HepG2 (cell line): ENCODE results near the gene ABCC12. TPM values are rescaled to one million over a fixed set of nuclear protein-coding genes. Genes with fewer than 3 reads are reported as not detected.
A peak's percentile ranks its signal among the peaks of the same experiment; 100 is the strongest.

Experiments
- AGO2 ChIP-seq: fragments of 200-400 bp; formaldehyde crosslinking; optimal IDR thresholded peaks from 2 replicates; pipeline ENCODE3; 2017; ENCODE audit warnings: mild to moderate bottlenecking, low read depth, low read length, moderate library complexity
- ARNTL ChIP-seq: sonication (generic); formaldehyde crosslinking; IDR thresholded peaks from 2 replicates; pipeline ENCODE4 v1.4.0; 2020; ENCODE audit warnings: mild to moderate bottlenecking, missing genetic modification reagents
- ATF1 ChIP-seq: IDR thresholded peaks from 2 replicates; pipeline ENCODE4 v1.6.1; 2016; ENCODE audit warnings: mild to moderate bottlenecking, control low read depth
- ATF3 ChIP-seq: sonication (generic); formaldehyde crosslinking; IDR thresholded peaks from 2 replicates; pipeline ENCODE4 v1.4.0; 2020; ENCODE audit warnings: missing genetic modification reagents
- CC2D1A ChIP-seq: sonication (generic); formaldehyde crosslinking; IDR thresholded peaks from 2 replicates; pipeline ENCODE4 v1.8.1; 2023; ENCODE audit warnings: mild to moderate bottlenecking, missing genetic modification reagents
- CCAR2 ChIP-seq: fragments of 200-400 bp; formaldehyde crosslinking; optimal IDR thresholded peaks from 2 replicates; pipeline ENCODE3; 2018; ENCODE audit warnings: low read depth, mild to moderate bottlenecking, low read length, moderate library complexity
- E2F1 ChIP-seq: sonication (generic); formaldehyde crosslinking; IDR thresholded peaks from 2 replicates; pipeline ENCODE4 v1.5.0; 2020; ENCODE audit warnings: missing genetic modification reagents
- EHMT2 ChIP-seq: fragments of 200-600 bp; sonication (generic); IDR thresholded peaks from 2 replicates; pipeline ENCODE4 v1.7.0; 2017; ENCODE audit warnings: antibody characterized with exemption, low read depth, low read length, borderline replicate concordance
- ETS1 ChIP-seq: sonication (generic); formaldehyde crosslinking; IDR thresholded peaks from 2 replicates; pipeline ENCODE4 v1.4.0; 2020; ENCODE audit warnings: missing genetic modification reagents
- HMG20B ChIP-seq: conservative IDR thresholded peaks from 2 replicates; pipeline ENCODE4 v1.6.1; 2016; ENCODE audit warnings: missing genetic modification reagents, missing compliant biosample characterization
- KDM1A ChIP-seq: IDR thresholded peaks from 2 replicates; pipeline ENCODE4 v1.6.1; 2016; ENCODE audit warnings: missing compliant biosample characterization
- KLF15 ChIP-seq: sonication (generic); formaldehyde crosslinking; IDR thresholded peaks from 2 replicates; pipeline ENCODE4 v1.8.1; 2023; ENCODE audit warnings: borderline replicate concordance, mild to moderate bottlenecking, inconsistent platforms, missing genetic modification reagents, mixed read lengths
- MYC ChIP-seq: sonication (generic); formaldehyde crosslinking; IDR thresholded peaks from 2 replicates; pipeline ENCODE4 v1.9.0; 2021; ENCODE audit warnings: missing genetic modification reagents, borderline replicate concordance
- POLR2AphosphoS2 ChIP-seq: IDR thresholded peaks from 2 replicates; pipeline ENCODE4 v1.6.1; 2011; ENCODE audit warnings: low read depth, low read length, improper control_type of control experiment
- RBM22 ChIP-seq: fragments of 200-400 bp; formaldehyde crosslinking; optimal IDR thresholded peaks from 2 replicates; pipeline ENCODE3; 2017; ENCODE audit warnings: mild to moderate bottlenecking, low read length, moderate library complexity
- SIN3A ChIP-seq: IDR thresholded peaks from 2 replicates; pipeline ENCODE4 v1.6.1; 2011; ENCODE audit warnings: low read depth, mild to moderate bottlenecking, control low read depth, low read length, borderline replicate concordance
- TCF12 ChIP-seq, 2 experiments: fragments of 450-650 bp in 1 of 2; sonication (generic) in 1 of 2; formaldehyde crosslinking in 1 of 2; IDR thresholded peaks; 2 replicates each; pipeline versions ENCODE4 v1.6.1 to v1.8.0; 2017 to 2022; ENCODE audit warnings: antibody characterized with exemption in 1 of 2, mild to moderate bottlenecking in 1 of 2, missing genetic modification reagents in 1 of 2, moderate library complexity in 1 of 2
- TEAD3 ChIP-seq: optimal IDR thresholded peaks from 2 replicates; pipeline ENCODE3; 2016; ENCODE audit warnings: borderline replicate concordance
- ZFP62 ChIP-seq: sonication (generic); formaldehyde crosslinking; IDR thresholded peaks from 2 replicates; pipeline ENCODE4 v1.4.0; 2020; ENCODE audit warnings: missing genetic modification reagents
- ZNF205 ChIP-seq: IDR thresholded peaks from 2 replicates; pipeline ENCODE4 v1.6.1; 2018; ENCODE audit warnings: missing biosample characterization, missing genetic modification reagents
- ZNF496 ChIP-seq: sonication (generic); formaldehyde crosslinking; IDR thresholded peaks from 2 replicates; pipeline ENCODE4 v1.8.1; 2023; ENCODE audit warnings: mild to moderate bottlenecking, moderate library complexity, missing genetic modification reagents; ENCODE audit not compliant: insufficient replicate concordance
- ZNF572 ChIP-seq: sonication (generic); formaldehyde crosslinking; IDR thresholded peaks from 2 replicates; pipeline ENCODE4 v1.5.1; 2020; ENCODE audit warnings: mild to moderate bottlenecking, missing genetic modification reagents
- polyA plus RNA-seq, 8 experiments: library from polyadenylated mRNA; depleted of rRNA in 3 of 8; stranded (reverse) in 7 of 8; unstranded in 1 of 8; fragments of >200 nt; fragmentation: Illumina TruSeq in 4 of 8; extraction: Trizol in 4 of 8; gene quantifications; 2 replicates each; pipeline versions ENCODE4 v1.2.1 to v1.2.3, GENCODE V29; 2011 to 2016; ENCODE audit warnings: low read depth in 4 of 8, missing spikeins in 1 of 8, mixed read lengths in 1 of 8; ENCODE audit not compliant: insufficient read depth in 1 of 8
- total RNA-seq, 5 experiments: library from RNA; depleted of rRNA; stranded (reverse); fragments of >200 nt; fragmentation: Illumina TruSeq; extraction: Trizol; gene quantifications; 2 replicates each; pipeline ENCODE4 v1.2.3, GENCODE V29; 2016; ENCODE audit warnings: low read depth in 1 of 5
- TF ChIP-seq, protein P1 (sequence below): sonication (generic); formaldehyde crosslinking; IDR thresholded peaks from 2 replicates; pipeline ENCODE4 v1.4.0; 2020; ENCODE audit warnings: missing genetic modification reagents
- TF ChIP-seq, protein P2 (sequence below): IDR thresholded peaks from 2 replicates; pipeline ENCODE4 v1.6.1; 2018; ENCODE audit warnings: missing genetic modification reagents, mild to moderate bottlenecking, missing compliant biosample characterization

ABCC12 gene
- total and polyA plus RNA-seq, 2 of the 13 experiments (the other 11 are each of a cell fraction or from before 2014, with no cell fraction given), result not detected

DNA sequence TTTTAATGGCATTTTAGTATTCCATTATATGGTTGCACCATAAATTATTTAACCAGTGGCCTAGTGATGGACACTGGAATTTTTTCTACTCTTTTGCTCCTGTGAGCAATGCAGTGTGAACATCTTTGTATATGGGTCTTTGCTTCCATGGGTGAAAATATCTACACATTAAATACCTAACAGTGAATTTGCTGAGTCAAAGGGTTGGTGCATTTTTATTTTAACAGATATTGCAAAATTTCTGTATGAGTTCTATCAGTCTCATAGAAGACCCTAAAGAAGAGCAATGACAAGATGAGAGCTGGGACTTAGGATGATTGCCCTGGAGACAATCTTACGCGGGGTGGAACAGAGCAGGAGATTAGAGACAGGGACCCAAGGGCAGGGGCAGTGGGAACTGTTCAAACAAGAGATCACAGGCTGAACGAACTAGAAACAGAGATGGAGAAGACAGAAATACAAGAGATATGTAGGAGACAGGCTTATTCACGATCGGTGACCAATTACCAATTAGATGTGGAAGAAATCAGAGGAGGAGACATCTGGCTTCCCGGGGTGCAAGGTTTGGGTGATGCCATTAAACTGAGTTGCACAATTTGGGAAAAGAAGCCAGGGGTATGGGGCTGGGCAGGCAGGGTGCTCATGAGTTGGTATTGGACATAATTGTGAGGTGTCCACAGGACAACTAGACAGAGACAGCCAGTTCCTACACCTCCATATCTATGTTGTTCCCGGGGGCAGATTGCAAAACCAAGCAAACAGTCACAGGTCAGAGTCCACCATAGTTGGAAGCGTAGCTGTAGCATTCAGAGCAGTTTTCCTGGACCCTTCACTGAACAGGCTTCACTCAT, 48.4 kb upstream of the ABCC12 start (continued):
- TF ChIP-seq, protein P1, sequence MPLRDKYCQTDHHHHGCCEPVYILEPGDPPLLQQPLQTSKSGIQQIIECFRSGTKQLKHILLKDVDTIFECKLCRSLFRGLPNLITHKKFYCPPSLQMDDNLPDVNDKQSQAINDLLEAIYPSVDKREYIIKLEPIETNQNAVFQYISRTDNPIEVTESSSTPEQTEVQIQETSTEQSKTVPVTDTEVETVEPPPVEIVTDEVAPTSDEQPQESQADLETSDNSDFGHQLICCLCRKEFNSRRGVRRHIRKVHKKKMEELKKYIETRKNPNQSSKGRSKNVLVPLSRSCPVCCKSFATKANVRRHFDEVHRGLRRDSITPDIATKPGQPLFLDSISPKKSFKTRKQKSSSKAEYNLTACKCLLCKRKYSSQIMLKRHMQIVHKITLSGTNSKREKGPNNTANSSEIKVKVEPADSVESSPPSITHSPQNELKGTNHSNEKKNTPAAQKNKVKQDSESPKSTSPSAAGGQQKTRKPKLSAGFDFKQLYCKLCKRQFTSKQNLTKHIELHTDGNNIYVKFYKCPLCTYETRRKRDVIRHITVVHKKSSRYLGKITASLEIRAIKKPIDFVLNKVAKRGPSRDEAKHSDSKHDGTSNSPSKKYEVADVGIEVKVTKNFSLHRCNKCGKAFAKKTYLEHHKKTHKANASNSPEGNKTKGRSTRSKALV (CRISPR knock-in tag), result peak; percentile 36; the same call in 1 of the 2 replicates
- TF ChIP-seq ZNF572 (CRISPR knock-in tag), result no peak
- TF ChIP-seq TEAD3 (CRISPR knock-in tag), result peak; percentile 93
- TF ChIP-seq TCF12 (IDR thresholded peaks at IDR 0.05), result no peak
- peak; percentile 59; the same call in 1 of the 2 replicates for TF ChIP-seq TCF12 (CRISPR knock-in tag; IDR thresholded peaks at IDR 0.05)
- TF ChIP-seq ATF1, result 0 out of 2 replicates have a peak, but pooled peaks have one; percentile 14
- TF ChIP-seq HMG20B, result peak; percentile 95
- TF ChIP-seq ARNTL (CRISPR knock-in tag), result peak; percentile 77
- TF ChIP-seq ETS1, result no peak
- peak; percentile 77 for TF ChIP-seq SIN3A
- peak; percentile 44; the same call in 1 of the 2 replicates for TF ChIP-seq MYC (CRISPR knock-in tag)
- TF ChIP-seq CC2D1A (CRISPR knock-in tag), result no peak
- TF ChIP-seq ATF3 (CRISPR knock-in tag), result peak; percentile 76; the same call in 1 of the 2 replicates
- TF ChIP-seq ZFP62 (CRISPR knock-in tag), result no peak
- peak; percentile 86 for TF ChIP-seq KDM1A
- TF ChIP-seq ZNF205 (CRISPR knock-in tag), result 0 out of 2 replicates have a peak, but pooled peaks have one; percentile 58
- TF ChIP-seq RBM22, result no peak
- TF ChIP-seq KLF15 (CRISPR knock-in tag), result no peak
- TF ChIP-seq CCAR2, result no peak
- TF ChIP-seq EHMT2, result peak; percentile 40; the same call in 1 of the 2 replicates
- TF ChIP-seq, protein P2, sequence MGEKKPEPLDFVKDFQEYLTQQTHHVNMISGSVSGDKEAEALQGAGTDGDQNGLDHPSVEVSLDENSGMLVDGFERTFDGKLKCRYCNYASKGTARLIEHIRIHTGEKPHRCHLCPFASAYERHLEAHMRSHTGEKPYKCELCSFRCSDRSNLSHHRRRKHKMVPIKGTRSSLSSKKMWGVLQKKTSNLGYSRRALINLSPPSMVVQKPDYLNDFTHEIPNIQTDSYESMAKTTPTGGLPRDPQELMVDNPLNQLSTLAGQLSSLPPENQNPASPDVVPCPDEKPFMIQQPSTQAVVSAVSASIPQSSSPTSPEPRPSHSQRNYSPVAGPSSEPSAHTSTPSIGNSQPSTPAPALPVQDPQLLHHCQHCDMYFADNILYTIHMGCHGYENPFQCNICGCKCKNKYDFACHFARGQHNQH (CRISPR knock-in tag), result peak; percentile 100
- TF ChIP-seq ZNF496 (CRISPR knock-in tag), result no peak
- no peak for TF ChIP-seq E2F1 (CRISPR knock-in tag)
- no peak for TF ChIP-seq AGO2
- no peak for TF ChIP-seq POLR2AphosphoS2
